Kidney epithelial cell (primary cell): ENCODE data around the gene EFNA4. TPM values are rescaled to one million over a fixed set of nuclear protein-coding genes. Genes with fewer than 3 reads are reported as not detected.
"Not testable (repeated sequence)": the region's sequence is repeated elsewhere in the genome, so short reads cannot be mapped to it uniquely, and the experiment has no call there.

Source experiments
- DNase-seq: peaks from one replicate; pipeline ENCODE4 v3.0.0-alpha.2; 2010; ENCODE audit warnings: low read depth
- H3K27me3 ChIP-seq: 2 replicates; pipeline ENCODE4 v1.6.0; 2011; ENCODE audit warnings: low read length; ENCODE audit not compliant: control insufficient read depth, insufficient read depth
- H3K36me3 ChIP-seq: 2 replicates; pipeline ENCODE4 v1.5.1; 2011; ENCODE audit warnings: low read length; ENCODE audit not compliant: control insufficient read depth, insufficient read depth
- H3K4me3 ChIP-seq: 2 replicates; pipeline ENCODE4 v1.5.1; 2011; ENCODE audit warnings: low read depth, mild to moderate bottlenecking, control low read depth, low read length
- total RNA-seq: library from RNA; depleted of rRNA; stranded (reverse); fragments of >200 nt; gene quantifications from 2 replicates; pipeline ENCODE4 v1.2.3, GENCODE V29; 2015
- TF ChIP-seq, protein P1 (sequence below): IDR thresholded peaks from 2 replicates; pipeline ENCODE4 v1.5.1; 2011; ENCODE audit warnings: mild to moderate bottlenecking, moderate library complexity, low read length, control low read depth, inconsistent platforms; ENCODE audit not compliant: insufficient read depth, poor library complexity, severe bottlenecking

The EFNA4 gene
- total RNA-seq, 1 donor from 2014 or later: 16.8 TPM

- DNase-seq: no peak
- peaks cover 3% of the 10 kb centered on the region for H3K27me3 ChIP-seq
- no peak overlapping the region for H3K4me3 ChIP-seq
- TF ChIP-seq, protein P1, sequence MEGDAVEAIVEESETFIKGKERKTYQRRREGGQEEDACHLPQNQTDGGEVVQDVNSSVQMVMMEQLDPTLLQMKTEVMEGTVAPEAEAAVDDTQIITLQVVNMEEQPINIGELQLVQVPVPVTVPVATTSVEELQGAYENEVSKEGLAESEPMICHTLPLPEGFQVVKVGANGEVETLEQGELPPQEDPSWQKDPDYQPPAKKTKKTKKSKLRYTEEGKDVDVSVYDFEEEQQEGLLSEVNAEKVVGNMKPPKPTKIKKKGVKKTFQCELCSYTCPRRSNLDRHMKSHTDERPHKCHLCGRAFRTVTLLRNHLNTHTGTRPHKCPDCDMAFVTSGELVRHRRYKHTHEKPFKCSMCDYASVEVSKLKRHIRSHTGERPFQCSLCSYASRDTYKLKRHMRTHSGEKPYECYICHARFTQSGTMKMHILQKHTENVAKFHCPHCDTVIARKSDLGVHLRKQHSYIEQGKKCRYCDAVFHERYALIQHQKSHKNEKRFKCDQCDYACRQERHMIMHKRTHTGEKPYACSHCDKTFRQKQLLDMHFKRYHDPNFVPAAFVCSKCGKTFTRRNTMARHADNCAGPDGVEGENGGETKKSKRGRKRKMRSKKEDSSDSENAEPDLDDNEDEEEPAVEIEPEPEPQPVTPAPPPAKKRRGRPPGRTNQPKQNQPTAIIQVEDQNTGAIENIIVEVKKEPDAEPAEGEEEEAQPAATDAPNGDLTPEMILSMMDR: no peak
- no peaks in the 10 kb centered on the region for H3K36me3 ChIP-seq
Measured at GRCh38 chr1:155108296-155108695, 44.8 kb downstream of the EFNA4 start.

- no peaks in the 10 kb centered on the region for H3K36me3 ChIP-seq
- TF ChIP-seq, protein P1: no peak
- no peak for DNase-seq
- peaks cover 3% of the 10 kb centered on the region for H3K27me3 ChIP-seq
- H3K4me3 ChIP-seq: no peak overlapping the region
Measured at GRCh38 chr1:155110381-155110780, 46.8 kb downstream of the EFNA4 start.

DNA sequence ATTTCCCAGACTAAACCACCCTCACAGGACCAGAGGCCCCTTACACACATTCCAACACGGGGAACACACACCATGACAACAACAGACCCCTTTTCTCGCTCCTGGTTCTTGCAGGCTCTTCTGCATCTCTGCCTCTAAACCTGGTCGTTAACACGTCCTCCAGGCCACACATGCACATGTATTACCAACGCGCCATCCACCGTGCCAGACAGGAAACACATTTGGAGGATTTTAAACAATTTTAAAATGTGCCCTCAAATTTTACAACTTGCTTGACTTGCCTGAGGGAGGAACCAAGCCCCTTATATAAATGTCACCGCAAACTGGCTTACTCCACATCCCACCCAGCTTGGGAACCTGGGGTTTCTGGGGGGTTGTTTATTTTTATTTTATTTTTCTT lies 47.3 kb downstream of the EFNA4 start:
- TF ChIP-seq, protein P1: no peak
- no peak for DNase-seq
- Histone ChIP-seq H3K36me3 (no peaks in the 10 kb centered on the region), H3K4me3 (no peak overlapping the region), H3K27me3 (peaks cover 3% of the 10 kb centered on the region)

GRCh38 chr1:155113450-155113980 lies 50.0 kb downstream of the EFNA4 start:
- H3K27me3 ChIP-seq: peaks cover 6% of the 10 kb centered on the region
- H3K4me3 ChIP-seq: no peak overlapping the region
- no peak for DNase-seq
- no peaks in the 10 kb centered on the region for H3K36me3 ChIP-seq
- TF ChIP-seq, protein P1: no peak

DNA sequence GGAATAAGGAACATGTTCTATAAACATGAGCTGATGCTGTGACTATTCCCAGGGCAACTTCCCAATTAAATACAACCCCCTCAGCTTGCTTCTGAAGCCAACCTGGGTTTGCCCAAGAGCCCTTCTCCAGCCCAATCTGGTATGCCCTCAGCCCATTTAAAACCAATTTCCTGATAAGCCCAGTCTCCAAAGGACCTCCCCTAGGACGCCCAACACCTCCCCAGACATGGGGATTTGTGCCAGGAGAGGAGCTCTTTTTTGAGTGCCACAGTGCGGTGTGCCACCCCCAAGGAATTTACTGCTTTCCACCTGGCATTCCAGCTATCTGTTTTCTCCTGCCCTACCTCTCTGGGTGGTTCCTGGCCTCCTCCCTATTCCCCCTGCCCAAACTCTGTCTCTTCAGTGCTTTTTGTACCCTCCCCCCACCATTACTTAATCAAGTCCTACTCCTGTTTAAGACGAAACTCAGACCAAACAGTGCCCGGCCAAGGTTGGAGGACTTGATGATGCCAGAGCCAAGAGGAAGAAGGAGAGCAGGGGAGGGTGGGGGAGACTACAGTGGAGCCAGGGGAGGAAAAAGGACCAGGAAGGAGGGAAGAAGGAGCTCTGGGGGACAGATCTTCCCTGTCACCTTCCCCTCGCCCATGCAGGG lies 52.7 kb downstream of the EFNA4 start:
- H3K4me3 ChIP-seq: no peak overlapping the region
- DNase-seq: no peak
- H3K36me3 ChIP-seq: no peaks in the 10 kb centered on the region
- peaks cover 8% of the 10 kb centered on the region for H3K27me3 ChIP-seq
- TF ChIP-seq, protein P1: no peak

GRCh38 chr1:155117610-155118009 lies 54.1 kb downstream of the EFNA4 start:
- H3K36me3 ChIP-seq: no peaks in the 10 kb centered on the region
- peaks cover 8% of the 10 kb centered on the region for H3K27me3 ChIP-seq
- H3K4me3 ChIP-seq: no peak overlapping the region
- no peak for DNase-seq
- TF ChIP-seq, protein P1: no peak

- H3K36me3 ChIP-seq, H3K4me3 ChIP-seq, H3K27me3 ChIP-seq, DNase-seq: not testable (repeated sequence)
Measured at GRCh38 chr1:155118090-155118489, 54.5 kb downstream of the EFNA4 start.
